Liver (tissue), 9 donors: ENCODE data around the gene BATF. TPM values are rescaled to one million over a fixed set of nuclear protein-coding genes. Genes with fewer than 3 reads are reported as not detected.
"Not testable (repeated sequence)": the region's sequence is repeated elsewhere in the genome, so short reads cannot be mapped to it uniquely, and the experiment has no call there.

Source experiments
- DNase-seq: peaks from one replicate; pipeline ENCODE4 v3.0.0-alpha.2; 2017; ENCODE audit warnings: low spot score
- H3K27ac ChIP-seq, 2 donors: one replicate each; pipeline ENCODE4 v1.7.0; 2013; ENCODE audit warnings: inconsistent platforms in 2 of 2, low read length in 2 of 2, control low read depth in 1 of 2, low read depth in 1 of 2, mild to moderate bottlenecking in 1 of 2
- H3K27me3 ChIP-seq, 4 donors: one replicate each; pipeline versions ENCODE4 v1.6.1 to v1.7.0; 2013; ENCODE audit warnings: low read length in 3 of 4, inconsistent platforms in 1 of 4, mild to moderate bottlenecking in 1 of 4, moderate library complexity in 1 of 4; ENCODE audit not compliant: control insufficient read depth in 4 of 4, insufficient read depth in 4 of 4
- H3K36me3 ChIP-seq, 4 donors: one replicate each; pipeline versions ENCODE4 v1.6.1 to v1.7.0; 2013; ENCODE audit warnings: low read length in 3 of 4, mild to moderate bottlenecking in 3 of 4, low read depth in 1 of 4, moderate library complexity in 1 of 4; ENCODE audit not compliant: control insufficient read depth in 4 of 4, insufficient read depth in 3 of 4
- H3K4me1 ChIP-seq, 4 donors: one replicate each; pipeline versions ENCODE4 v1.6.1 to v1.7.0; 2013; ENCODE audit warnings: low read length in 3 of 4, mild to moderate bottlenecking in 3 of 4, moderate library complexity in 1 of 4; ENCODE audit not compliant: control insufficient read depth in 4 of 4, insufficient read depth in 4 of 4
- H3K4me3 ChIP-seq, 3 donors: one replicate each; pipeline versions ENCODE4 v1.6.1 to v1.7.0; 2013; ENCODE audit warnings: low read length in 3 of 3, control low read depth in 1 of 3, low read depth in 1 of 3, mild to moderate bottlenecking in 1 of 3
- H3K9ac ChIP-seq, 2 donors: one replicate each; pipeline ENCODE4 v1.7.0; 2013; ENCODE audit warnings: low read length in 2 of 2, mild to moderate bottlenecking in 2 of 2, moderate library complexity in 2 of 2, control low read depth in 1 of 2, low read depth in 1 of 2
- H3K9me3 ChIP-seq, 4 donors: one replicate each; pipeline versions ENCODE4 v1.6.1 to v1.7.0; 2013; ENCODE audit warnings: low read length in 3 of 4; ENCODE audit not compliant: control insufficient read depth in 4 of 4
- CTCF ChIP-seq: fragments of 150-350 bp; IDR thresholded peaks from 2 replicates; pipeline ENCODE4 v1.5.1; 2017; ENCODE audit warnings: improper control_type of control experiment, low read depth, low read length; ENCODE audit not compliant: missing input control
- EGR1 ChIP-seq, 2 donors: IDR thresholded peaks; 2 replicates each; pipeline ENCODE4 v1.6.1; 2016 to 2018; ENCODE audit warnings: antibody characterized with exemption in 2 of 2, low read depth in 2 of 2
- FOXA1 ChIP-seq: IDR thresholded peaks from 2 replicates; pipeline ENCODE4 v1.6.1; 2016; ENCODE audit warnings: antibody characterized with exemption
- FOXA2 ChIP-seq: IDR thresholded peaks from 2 replicates; pipeline ENCODE4 v1.6.1; 2016; ENCODE audit warnings: antibody characterized with exemption
- GABPA ChIP-seq, 2 donors: IDR thresholded peaks in 1 of 2; conservative IDR thresholded peaks in 1 of 2; 2 replicates each; pipeline ENCODE4 v1.6.1; 2016; ENCODE audit warnings: antibody characterized with exemption in 2 of 2, mild to moderate bottlenecking in 1 of 2, moderate library complexity in 1 of 2
- HNF4A ChIP-seq, 2 donors: conservative IDR thresholded peaks; 2 replicates each; pipeline ENCODE4 v1.6.1; 2016; ENCODE audit warnings: antibody characterized with exemption in 2 of 2, mild to moderate bottlenecking in 2 of 2
- HNF4G ChIP-seq: IDR thresholded peaks from 2 replicates; pipeline ENCODE4 v1.6.1; 2016; ENCODE audit warnings: antibody characterized with exemption
- JUND ChIP-seq, 2 donors: IDR thresholded peaks; 2 replicates each; pipeline ENCODE4 v1.6.1; 2016; ENCODE audit warnings: antibody characterized with exemption in 2 of 2
- NR2F2 ChIP-seq: IDR thresholded peaks from 2 replicates; pipeline ENCODE4 v1.6.1; 2016; ENCODE audit warnings: antibody characterized with exemption
- RAD21 ChIP-seq, 2 donors: IDR thresholded peaks; 2 replicates each; pipeline ENCODE4 v1.6.1; 2016; ENCODE audit warnings: antibody characterized with exemption in 2 of 2, mild to moderate bottlenecking in 2 of 2
- REST ChIP-seq: IDR thresholded peaks from 2 replicates; pipeline ENCODE4 v1.6.1; 2016; ENCODE audit warnings: antibody characterized with exemption, mild to moderate bottlenecking
- RXRA ChIP-seq, 2 donors: IDR thresholded peaks; 2 replicates each; pipeline ENCODE4 v1.6.1; 2017 to 2018; ENCODE audit warnings: antibody characterized with exemption in 2 of 2, mild to moderate bottlenecking in 1 of 2
- SP1 ChIP-seq: IDR thresholded peaks from 2 replicates; pipeline ENCODE4 v1.6.1; 2018; ENCODE audit warnings: antibody characterized with exemption, mild to moderate bottlenecking
- TAF1 ChIP-seq: conservative IDR thresholded peaks from 2 replicates; pipeline ENCODE4 v1.6.1; 2016; ENCODE audit warnings: antibody characterized with exemption, mild to moderate bottlenecking
- YY1 ChIP-seq: IDR thresholded peaks from 2 replicates; pipeline ENCODE4 v1.6.1; 2016; ENCODE audit warnings: antibody characterized with exemption, mild to moderate bottlenecking
- ZBTB33 ChIP-seq: IDR thresholded peaks from 2 replicates; pipeline ENCODE4 v1.6.1; 2016; ENCODE audit warnings: antibody characterized with exemption
- WGBS: extraction: QIAGEN DNeasy Blood & Tissue Kit; methylation state at CpG from one replicate; pipeline ENCODE4 v1.1.7; 2013; 5-methylcytosine and 5-hydroxymethylcytosine counted together
- polyA plus RNA-seq, 2 donors: library from polyadenylated mRNA; stranded (reverse) in 1 of 2; unstranded in 1 of 2; fragments of 200-250 nt in 1 of 2; fragments of >200 nt in 1 of 2; fragmentation: Nextera tagmentation in 1 of 2; extraction: Ambion mirVana in 1 of 2; gene quantifications; one replicate each; pipeline versions ENCODE4 v1.2.1 to v1.2.3, GENCODE V29; 2013 to 2015
- total RNA-seq, 2 donors: library from RNA; depleted of rRNA; stranded (reverse); fragments of >200 nt; gene quantifications; one replicate each; pipeline ENCODE4 v1.2.3, GENCODE V29; 2014
- TF ChIP-seq, protein P1 (sequence below): IDR thresholded peaks from 2 replicates; pipeline ENCODE4 v1.6.1; 2016; ENCODE audit warnings: antibody characterized with exemption
- TF ChIP-seq, protein P2 (sequence below): IDR thresholded peaks from 2 replicates; pipeline ENCODE4 v1.6.1; 2016; ENCODE audit warnings: antibody characterized with exemption
- donor health status: healthy.
- donor health status: healthy.
- donor health status: healthy.
- donor health status: healthy.
- donor health status: healthy.

The BATF gene
- 1 to 10 TPM; 1.2 to 2.1 TPM for total RNA-seq
- under 1 TPM; 0.77 to 0.92 TPM for polyA plus RNA-seq

- peak within 1 kb of the TSS in 1 of 2 donors; percentile 43 for H3K27ac ChIP-seq
- peaks cover 0 to 5% (median 0%) of the 10 kb centered on the region in 4 donors for H3K4me1 ChIP-seq
- H3K9ac ChIP-seq: peak within 1 kb of the TSS; percentile 7 to 17
- no peaks in the 10 kb centered on the region for H3K36me3 ChIP-seq
- no peaks in the 10 kb centered on the region for H3K9me3 ChIP-seq
- H3K4me3 ChIP-seq: peak within 1 kb of the TSS; percentile 22 to 43 (median 24)
- no peak for DNase-seq
- TF ChIP-seq REST (no peak), HNF4G (no peak), SP1 (no peak), GABPA (IDR thresholded peaks at IDR 0.05 in 1 of 2, conservative IDR thresholded peaks at IDR 0.05 in 1 of 2) (no peak), NR2F2 (no peak), RAD21 (IDR thresholded peaks at IDR 0.05) (no peak), HNF4A (conservative IDR thresholded peaks at IDR 0.05) (no peak), TAF1 (no peak), EGR1 (IDR thresholded peaks at IDR 0.05; ENCODE audit: low read depth in 2 of 2) (no peak), CTCF (no peak), ZBTB33 (no peak), FOXA2 (no peak), YY1 (no peak), JUND (IDR thresholded peaks at IDR 0.05) (no peak), RXRA (IDR thresholded peaks at IDR 0.05) (no peak), FOXA1 (no peak)
- TF ChIP-seq, protein P1, sequence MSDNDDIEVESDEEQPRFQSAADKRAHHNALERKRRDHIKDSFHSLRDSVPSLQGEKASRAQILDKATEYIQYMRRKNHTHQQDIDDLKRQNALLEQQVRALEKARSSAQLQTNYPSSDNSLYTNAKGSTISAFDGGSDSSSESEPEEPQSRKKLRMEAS: no peak
- TF ChIP-seq, protein P2, sequence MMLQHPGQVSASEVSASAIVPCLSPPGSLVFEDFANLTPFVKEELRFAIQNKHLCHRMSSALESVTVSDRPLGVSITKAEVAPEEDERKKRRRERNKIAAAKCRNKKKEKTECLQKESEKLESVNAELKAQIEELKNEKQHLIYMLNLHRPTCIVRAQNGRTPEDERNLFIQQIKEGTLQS: no peak
- no peaks in the 10 kb centered on the region for H3K27me3 ChIP-seq
- WGBS: 58% methylated on average over 13 of the region's 13 CpGs
These were observed at the start of gene BATF for GRCh38 chr14:75522224-75522982. TSS of gene BATF (plus strand) at chr14:75522469. CDS start at chr14:75522683, 214 bp downstream.

DNA sequence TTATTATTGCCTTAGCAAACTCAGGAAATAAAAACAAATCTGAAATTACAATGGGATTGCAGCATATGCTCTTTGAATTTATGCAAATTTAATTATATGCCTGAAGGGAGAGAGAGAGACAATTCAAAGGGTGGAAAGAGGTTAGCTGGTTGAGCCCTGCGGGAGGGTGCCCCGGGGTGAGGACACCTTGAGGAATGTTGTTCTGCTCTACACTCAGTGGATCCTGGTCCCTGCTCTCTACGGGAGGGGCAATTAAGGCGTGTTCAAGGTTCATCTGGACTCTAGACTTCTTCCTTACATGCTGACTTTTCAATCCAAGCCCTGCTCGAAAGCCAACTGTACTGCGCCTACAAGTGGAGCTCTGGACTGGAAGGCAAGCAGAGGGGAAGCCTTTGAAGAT is 48.1 kb upstream of the BATF start:
- H3K27ac ChIP-seq, H3K27me3 ChIP-seq, H3K4me3 ChIP-seq, DNase-seq, H3K9me3 ChIP-seq, H3K9ac ChIP-seq: not testable (repeated sequence)
- Histone ChIP-seq H3K4me1 (peaks cover 7 to 21% (median 15%) of the 10 kb centered on the region in 4 donors), H3K36me3 (peaks cover 3 to 22% (median 12%) of the 10 kb centered on the region in 4 donors)
- 84% methylated on average over 6 of the region's 6 CpGs for WGBS
